Neural progenitor cell (in vitro differentiated cells): ENCODE measurements around the gene ARHGEF2. TPM values are rescaled to one million over a fixed set of nuclear protein-coding genes. Genes with fewer than 3 reads are reported as not detected.

Experiments used
- DNase-seq: peaks from one replicate; pipeline ENCODE4 v3.0.0-alpha.2; 2016; ENCODE audit warnings: low spot score
- H2AFZ ChIP-seq: fragments of 200-600 bp; sonication (generic); replicated peaks from 2 replicates; pipeline ENCODE4 v1.6.1; 2016; ENCODE audit warnings: antibody characterized with exemption
- H3F3A ChIP-seq: fragments of 200-600 bp; sonication (generic); 2 replicates; pipeline ENCODE4 v1.6.1; 2016; ENCODE audit warnings: antibody characterized with exemption, low read depth
- H3K27ac ChIP-seq: fragments of 200-600 bp; sonication (generic); 2 replicates; pipeline ENCODE4 v1.5.1; 2016; ENCODE audit warnings: mild to moderate bottlenecking
- H3K27me3 ChIP-seq: fragments of 200-600 bp; sonication (generic); 2 replicates; pipeline ENCODE4 v1.6.1; 2016; ENCODE audit warnings: mild to moderate bottlenecking, moderate library complexity
- H3K36me3 ChIP-seq: fragments of 200-600 bp; sonication (generic); 2 replicates; pipeline ENCODE4 v1.5.1; 2016
- H3K4me1 ChIP-seq: fragments of 200-600 bp; sonication (generic); 2 replicates; pipeline ENCODE4 v1.6.1; 2016; ENCODE audit warnings: mixed run types
- H3K4me2 ChIP-seq: fragments of 200-600 bp; sonication (generic); 2 replicates; pipeline ENCODE4 v1.6.1; 2016
- H3K4me3 ChIP-seq: fragments of 200-600 bp; sonication (generic); 2 replicates; pipeline ENCODE4 v1.5.1; 2016
- H3K79me2 ChIP-seq: fragments of 200-600 bp; sonication (generic); 2 replicates; pipeline ENCODE4 v1.6.1; 2016; ENCODE audit warnings: low read depth
- H3K9ac ChIP-seq: fragments of 200-600 bp; sonication (generic); 2 replicates; pipeline ENCODE4 v1.6.1; 2016
- H3K9me3 ChIP-seq: fragments of 200-600 bp; sonication (generic); 2 replicates; pipeline ENCODE4 v1.5.1; 2016; ENCODE audit warnings: low read depth
- H4K20me1 ChIP-seq: fragments of 200-600 bp; sonication (generic); 2 replicates; pipeline ENCODE4 v1.6.1; 2016; ENCODE audit warnings: low read depth
- H3K27ac Mint-ChIP-seq: 3 replicates; pipeline ENCODE4 v1.8.0; 2021; ENCODE audit warnings: mixed read lengths
- H3K27me3 Mint-ChIP-seq: 2 replicates; pipeline ENCODE4 v1.8.0; 2022; ENCODE audit warnings: low read depth, mild to moderate bottlenecking, inconsistent platforms, moderate library complexity, mixed read lengths; ENCODE audit not compliant: insufficient read depth
- H3K36me3 Mint-ChIP-seq: 3 replicates; pipeline ENCODE4 v1.8.0; 2021; ENCODE audit warnings: mixed read lengths
- H3K4me1 Mint-ChIP-seq: 3 replicates; pipeline ENCODE4 v1.8.0; 2021; ENCODE audit warnings: mixed read lengths
- H3K4me3 Mint-ChIP-seq: 3 replicates; pipeline ENCODE4 v1.8.0; 2021; ENCODE audit warnings: mild to moderate bottlenecking, moderate library complexity, mixed read lengths
- H3K9me3 Mint-ChIP-seq: 3 replicates; pipeline ENCODE4 v1.8.0; 2020; ENCODE audit warnings: mixed read lengths
- EZH2 ChIP-seq: fragments of 200-600 bp; sonication (generic); IDR thresholded peaks from 2 replicates; pipeline ENCODE4 v1.6.1; 2017; ENCODE audit warnings: antibody characterized with exemption, mild to moderate bottlenecking, moderate library complexity
- EZH2phosphoT487 ChIP-seq: fragments of 200-600 bp; sonication (generic); IDR thresholded peaks from 2 replicates; pipeline ENCODE4 v1.6.1; 2017; ENCODE audit warnings: antibody characterized with exemption
- total RNA-seq: library from RNA; depleted of rRNA; stranded (reverse); fragments of >200 nt; gene quantifications from 2 replicates; pipeline ENCODE4 v1.2.3, GENCODE V29; 2015; ENCODE audit warnings: low replicate concordance
- TF ChIP-seq, protein P1 (sequence below): fragments of 200-600 bp; sonication (generic); IDR thresholded peaks from 2 replicates; pipeline ENCODE4 v1.5.1; 2017; ENCODE audit warnings: antibody characterized with exemption, mild to moderate bottlenecking

Gene ARHGEF2
- 79.7 and 108 TPM in 2 replicates for total RNA-seq

DNA sequence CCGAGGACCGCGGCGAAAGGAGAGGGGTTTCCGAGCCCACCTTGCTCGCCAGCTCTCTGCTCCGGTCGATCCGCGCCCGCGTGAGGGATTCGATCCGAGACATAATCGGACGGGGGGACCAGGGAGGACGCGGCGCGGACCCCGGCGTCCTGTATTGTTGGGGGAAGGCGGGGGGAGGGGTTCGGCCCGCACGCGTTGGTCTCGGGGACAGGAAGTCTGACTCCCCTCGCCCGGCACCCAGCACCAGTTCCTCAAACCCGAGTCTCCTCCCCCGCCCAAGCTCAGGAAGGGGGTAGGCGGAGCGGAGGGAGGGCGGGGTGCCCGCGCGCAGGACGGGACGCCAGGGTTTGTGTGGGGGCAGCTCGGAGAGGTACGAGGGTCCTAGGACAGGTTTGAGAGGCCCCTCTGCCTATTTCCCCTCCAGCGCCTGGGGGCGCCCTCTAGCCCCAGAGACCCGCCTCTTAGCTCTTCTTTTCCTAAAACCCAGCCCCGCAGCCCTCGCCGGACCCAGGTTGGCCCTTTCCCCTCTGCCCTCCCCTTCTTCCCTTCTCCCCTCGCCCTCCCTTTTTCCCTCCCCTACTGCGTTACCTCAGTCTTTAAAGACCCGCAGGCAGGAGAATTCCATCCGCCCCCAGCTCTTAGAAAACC, at the start of gene ARHGEF2:
Gene ARHGEF2, minus strand, starts transcription at position 223 of the 648 bp plus-strand sequence. Its CDS starts 120 bp downstream, at position 103.
- Histone ChIP-seq H4K20me1 (peaks cover 38% of the 10 kb centered on the region), H3K79me2 (peaks cover 62% of the 10 kb centered on the region), H3K4me1 (peaks cover 42% of the 10 kb centered on the region), H3F3A (peaks cover 50% of the 10 kb centered on the region), H2AFZ (peak within 1 kb of the TSS; percentile 65), H3K9ac (peak within 1 kb of the TSS; percentile 86), H3K36me3 (no peaks in the 10 kb centered on the region), H3K27ac (peak within 1 kb of the TSS; percentile 92), H3K9me3 (no peaks in the 10 kb centered on the region), H3K4me3 (peak within 1 kb of the TSS; percentile 97), H3K4me2 (peak within 1 kb of the TSS; percentile 100), H3K27me3 (no peaks in the 10 kb centered on the region)
- Mint-ChIP-seq H3K27ac (peak within 1 kb of the TSS; percentile 97), H3K27me3 (peaks cover 3% of the 10 kb centered on the region), H3K9me3 (no peaks in the 10 kb centered on the region), H3K36me3 (no peaks in the 10 kb centered on the region), H3K4me1 (peaks cover 67% of the 10 kb centered on the region), H3K4me3 (peak within 1 kb of the TSS; percentile 92)
- peak; percentile 95 for DNase-seq
- no peak for TF ChIP-seq EZH2
- TF ChIP-seq, protein P1, sequence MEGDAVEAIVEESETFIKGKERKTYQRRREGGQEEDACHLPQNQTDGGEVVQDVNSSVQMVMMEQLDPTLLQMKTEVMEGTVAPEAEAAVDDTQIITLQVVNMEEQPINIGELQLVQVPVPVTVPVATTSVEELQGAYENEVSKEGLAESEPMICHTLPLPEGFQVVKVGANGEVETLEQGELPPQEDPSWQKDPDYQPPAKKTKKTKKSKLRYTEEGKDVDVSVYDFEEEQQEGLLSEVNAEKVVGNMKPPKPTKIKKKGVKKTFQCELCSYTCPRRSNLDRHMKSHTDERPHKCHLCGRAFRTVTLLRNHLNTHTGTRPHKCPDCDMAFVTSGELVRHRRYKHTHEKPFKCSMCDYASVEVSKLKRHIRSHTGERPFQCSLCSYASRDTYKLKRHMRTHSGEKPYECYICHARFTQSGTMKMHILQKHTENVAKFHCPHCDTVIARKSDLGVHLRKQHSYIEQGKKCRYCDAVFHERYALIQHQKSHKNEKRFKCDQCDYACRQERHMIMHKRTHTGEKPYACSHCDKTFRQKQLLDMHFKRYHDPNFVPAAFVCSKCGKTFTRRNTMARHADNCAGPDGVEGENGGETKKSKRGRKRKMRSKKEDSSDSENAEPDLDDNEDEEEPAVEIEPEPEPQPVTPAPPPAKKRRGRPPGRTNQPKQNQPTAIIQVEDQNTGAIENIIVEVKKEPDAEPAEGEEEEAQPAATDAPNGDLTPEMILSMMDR = peak; percentile 66

DNA sequence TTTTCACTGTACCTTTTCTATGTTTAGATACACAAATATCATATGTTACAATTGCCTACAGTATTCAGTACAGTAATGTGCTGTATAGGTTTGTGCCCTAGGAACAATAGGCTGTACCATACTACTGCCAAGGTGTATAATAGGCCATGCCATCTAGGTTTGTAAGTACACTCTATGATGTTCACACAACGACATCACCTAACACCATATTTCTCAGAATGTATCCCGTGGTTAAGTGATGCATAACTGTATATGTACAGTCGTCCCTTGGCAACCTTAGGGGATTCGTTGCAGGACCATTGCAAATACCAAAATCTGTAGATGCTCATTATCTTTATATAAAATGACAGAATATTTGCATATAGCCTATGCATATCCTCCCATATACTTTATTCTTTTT, 48.2 kb upstream of the ARHGEF2 start:
- TF ChIP-seq EZH2 = no peak
- no peak for TF ChIP-seq EZH2phosphoT487
- TF ChIP-seq, protein P1 = no peak
- Mint-ChIP-seq H3K36me3 (no peaks in the 10 kb centered on the region), H3K27ac (no peak overlapping the region), H3K9me3 (no peaks in the 10 kb centered on the region), H3K4me1 (peaks cover 10% of the 10 kb centered on the region), H3K27me3 (peaks cover 2% of the 10 kb centered on the region), H3K4me3 (no peak overlapping the region)
- H3K79me2 ChIP-seq = no peaks in the 10 kb centered on the region
- H3K4me1 ChIP-seq = peaks cover 2% of the 10 kb centered on the region
- H2AFZ ChIP-seq = no peak overlapping the region
- H3K36me3 ChIP-seq = no peaks in the 10 kb centered on the region
- no peaks in the 10 kb centered on the region for H3K9me3 ChIP-seq
- H3K9ac ChIP-seq = no peak overlapping the region
- H3F3A ChIP-seq = peaks cover 4% of the 10 kb centered on the region
- no peak overlapping the region for H3K4me2 ChIP-seq
- no peak overlapping the region for H3K27ac ChIP-seq
- H4K20me1 ChIP-seq = no peaks in the 10 kb centered on the region
- H3K4me3 ChIP-seq = no peak overlapping the region
- peaks cover 25% of the 10 kb centered on the region for H3K27me3 ChIP-seq
- DNase-seq = no peak

DNA sequence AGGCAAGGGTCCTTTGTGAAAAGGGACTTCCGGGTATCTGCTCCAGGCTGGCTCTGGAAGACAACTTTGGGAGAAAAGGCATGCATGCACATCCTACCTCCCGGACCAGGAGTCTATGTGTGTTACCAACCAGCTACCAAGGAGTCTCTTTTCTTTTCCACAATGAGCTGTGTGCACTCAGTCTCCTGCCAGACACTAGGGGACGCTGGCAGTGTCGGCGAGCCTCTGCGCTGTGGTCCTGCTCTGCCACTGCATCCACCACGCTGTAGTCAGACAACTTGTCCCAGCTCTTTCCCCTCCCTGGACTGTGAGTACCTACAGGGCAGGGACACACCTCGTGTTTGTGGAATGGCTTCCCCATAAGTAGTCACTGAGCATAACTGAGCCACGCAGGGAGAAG, 47.5 kb upstream of the ARHGEF2 start:
- Mint-ChIP-seq H3K27ac (peak overlapping the region; percentile 28), H3K27me3 (peaks cover 2% of the 10 kb centered on the region), H3K36me3 (no peaks in the 10 kb centered on the region), H3K4me3 (peak overlapping the region; percentile 48), H3K4me1 (peaks cover 12% of the 10 kb centered on the region), H3K9me3 (no peaks in the 10 kb centered on the region)
- Histone ChIP-seq H4K20me1 (no peaks in the 10 kb centered on the region), H3K4me1 (peaks cover 2% of the 10 kb centered on the region), H3K27ac (no peak overlapping the region), H3K27me3 (peaks cover 31% of the 10 kb centered on the region), H3K4me3 (no peak overlapping the region), H3K4me2 (peak overlapping the region; percentile 35), H3K79me2 (no peaks in the 10 kb centered on the region), H3K9ac (no peak overlapping the region), H3F3A (peaks cover 4% of the 10 kb centered on the region), H3K9me3 (no peaks in the 10 kb centered on the region), H2AFZ (peak overlapping the region; percentile 99), H3K36me3 (no peaks in the 10 kb centered on the region)
- DNase-seq = peak; percentile 84
- TF ChIP-seq EZH2phosphoT487 (no peak), EZH2 (no peak)
- TF ChIP-seq, protein P1 = peak; percentile 79
